K562 (cell line): ENCODE data around the gene CYBRD1. TPM values are rescaled to one million over a fixed set of nuclear protein-coding genes. Genes with fewer than 3 reads are reported as not detected.

ENCODE experiments used
- BRD4 ChIP-seq: fragments of 200-600 bp; sonication (generic); IDR thresholded peaks from 2 replicates; pipeline ENCODE4 v1.6.1; 2017; ENCODE audit warnings: inconsistent platforms
- CAMTA2 ChIP-seq: fragments of 250-450 bp; sonication (Bioruptor Pico); conservative IDR thresholded peaks from 2 replicates; pipeline ENCODE4 v1.5.1; 2022
- CBFB ChIP-seq: sonication (generic); formaldehyde crosslinking; IDR thresholded peaks from 2 replicates; pipeline ENCODE4 v1.4.0; 2020; ENCODE audit warnings: mild to moderate bottlenecking, missing genetic modification reagents
- ETV6 ChIP-seq, 3 experiments: fragments of 150-350 bp in 1 of 3; sonication (generic) in 1 of 3; formaldehyde crosslinking in 1 of 3; IDR thresholded peaks; 2 replicates each; pipeline versions ENCODE4 v1.6.1 to v1.8.0; 2014 to 2022; ENCODE audit warnings: borderline replicate concordance in 2 of 3, low read depth in 2 of 3, antibody characterized with exemption in 1 of 3, low read length in 1 of 3, mild to moderate bottlenecking in 1 of 3, missing genetic modification reagents in 1 of 3
- FOXA3 ChIP-seq, 2 experiments: fragments of 450-650 bp in 1 of 2; sonication (generic) in 1 of 2; formaldehyde crosslinking; IDR thresholded peaks in 1 of 2; conservative IDR thresholded peaks in 1 of 2; 2 replicates each; pipeline versions ENCODE4 v1.4.0 to v1.8.0; 2020 to 2022; ENCODE audit warnings: mild to moderate bottlenecking in 2 of 2, missing genetic modification reagents in 1 of 2
- FUS ChIP-seq: fragments of 200-400 bp; formaldehyde crosslinking; optimal IDR thresholded peaks from 2 replicates; pipeline ENCODE3; 2017; ENCODE audit warnings: low read depth, low read length
- HDAC1 ChIP-seq, 2 experiments: fragments of 450-650 bp; IDR thresholded peaks; 2 replicates each; pipeline ENCODE4 v1.6.1; 2016 to 2017; ENCODE audit warnings: inconsistent platforms in 1 of 2, mild to moderate bottlenecking in 1 of 2, moderate library complexity in 1 of 2
- HDAC3 ChIP-seq: fragments of 450-650 bp; IDR thresholded peaks from 2 replicates; pipeline ENCODE4 v1.6.1; 2018; ENCODE audit warnings: borderline replicate concordance, mild to moderate bottlenecking, moderate library complexity; ENCODE audit not compliant: partially characterized antibody
- HMGXB4 ChIP-seq: sonication (generic); formaldehyde crosslinking; IDR thresholded peaks from 2 replicates; pipeline ENCODE4 v1.8.1; 2023; ENCODE audit warnings: mild to moderate bottlenecking, missing genetic modification reagents
- ILF3 ChIP-seq: fragments of 450-650 bp; IDR thresholded peaks from 2 replicates; pipeline ENCODE4 v1.6.1; 2018; ENCODE audit warnings: antibody characterized with exemption, mild to moderate bottlenecking, moderate library complexity, borderline replicate concordance
- MAFK ChIP-seq: IDR thresholded peaks from 2 replicates; pipeline ENCODE4 v1.6.1; 2011; ENCODE audit warnings: low read length, improper control_type of control experiment
- MEF2D ChIP-seq: conservative IDR thresholded peaks from 2 replicates; pipeline ENCODE4 v1.6.1; 2016; ENCODE audit warnings: low read depth, missing genetic modification characterization, missing compliant biosample characterization
- MTA2 ChIP-seq: fragments of 450-650 bp; IDR thresholded peaks from 2 replicates; pipeline ENCODE4 v1.6.1; 2016; ENCODE audit warnings: low read depth
- NEUROD1 ChIP-seq: fragments of 150-350 bp; IDR thresholded peaks from 2 replicates; pipeline ENCODE4 v1.6.1; 2014; ENCODE audit warnings: borderline replicate concordance, low read length, low read depth; ENCODE audit not compliant: partially characterized antibody
- NUFIP1 ChIP-seq: fragments of 450-650 bp; IDR thresholded peaks from 2 replicates; pipeline ENCODE4 v1.6.1; 2018; ENCODE audit not compliant: partially characterized antibody
- RCOR1 ChIP-seq, 2 experiments: IDR thresholded peaks; 2 replicates each; pipeline ENCODE4 v1.6.1; 2012; ENCODE audit warnings: low read depth in 2 of 2, low read length in 2 of 2, borderline replicate concordance in 1 of 2, improper control_type of control experiment in 1 of 2
- RFX1 ChIP-seq: fragments of 450-650 bp; IDR thresholded peaks from 2 replicates; pipeline ENCODE4 v1.6.1; 2016; ENCODE audit warnings: mild to moderate bottlenecking, moderate library complexity
- SMARCB1 ChIP-seq: IDR thresholded peaks from 2 replicates; pipeline ENCODE4 v1.6.1; 2011; ENCODE audit warnings: improper control_type of control experiment, low read depth; ENCODE audit not compliant: insufficient read length
- SREBF2 ChIP-seq: sonication (generic); formaldehyde crosslinking; IDR thresholded peaks from 2 replicates; pipeline ENCODE4 v1.4.0; 2020; ENCODE audit warnings: mild to moderate bottlenecking, missing genetic modification reagents
- TAL1 ChIP-seq: fragments of 450-650 bp; IDR thresholded peaks from 2 replicates; pipeline ENCODE4 v1.6.1; 2016; ENCODE audit warnings: mild to moderate bottlenecking
- XRCC4 ChIP-seq: IDR thresholded peaks from one replicate; pipeline ENCODE4 v1.6.1; 2011; ENCODE audit not compliant: insufficient read depth, insufficient read length; ENCODE audit errors: extremely low read depth
- ZBTB34 ChIP-seq: fragments of 250-450 bp; sonication (Bioruptor Pico); IDR thresholded peaks from 2 replicates; pipeline ENCODE4 v1.8.0; 2021; ENCODE audit warnings: mild to moderate bottlenecking, moderate library complexity
- ZFP30 ChIP-seq: fragments of 250-450 bp; sonication (Bioruptor Pico); IDR thresholded peaks from 2 replicates; pipeline ENCODE4 v1.8.0; 2022; ENCODE audit warnings: moderate library complexity, mild to moderate bottlenecking, inconsistent platforms, borderline replicate concordance
- ZNF253 ChIP-seq: fragments of 250-450 bp; sonication (Bioruptor Pico); conservative IDR thresholded peaks from 2 replicates; pipeline ENCODE4 v1.6.1; 2021; ENCODE audit warnings: mild to moderate bottlenecking
- ZNF79 ChIP-seq: fragments of 250-450 bp; sonication (Bioruptor Pico); IDR thresholded peaks from 2 replicates; pipeline ENCODE4 v1.4.0; 2020; ENCODE audit warnings: low read depth, mild to moderate bottlenecking, moderate library complexity
- polyA plus RNA-seq, 8 experiments: library from polyadenylated mRNA; depleted of rRNA in 4 of 8; stranded (reverse) in 5 of 8; unstranded in 3 of 8; fragments of >200 nt; fragmentation: Nextera tagmentation in 2 of 8; fragmentation: Illumina TruSeq in 1 of 8; extraction: Ambion mirVana in 2 of 8; extraction: Trizol in 1 of 8; gene quantifications; 2 replicates each; pipeline versions ENCODE4 v1.2.1 to v1.2.3, GENCODE V29; 2011 to 2014; ENCODE audit warnings: inconsistent platforms in 1 of 8, missing spikeins in 1 of 8
- total RNA-seq, 7 experiments: library from RNA; depleted of rRNA in 6 of 7; stranded (reverse); fragments of >200 nt in 6 of 7; fragmentation: Illumina TruSeq in 2 of 7; extraction: Trizol in 2 of 7; gene quantifications; 2 replicates each; pipeline versions ENCODE4 v1.2.1 to v1.2.3, GENCODE V29; 2011 to 2021; ENCODE audit warnings: low replicate concordance in 1 of 7

The CYBRD1 gene
- total and polyA plus RNA-seq, 9 of the 15 experiments (the other 6 are each of a cell fraction or from before 2014, with no cell fraction given): 9.6 to 22.4 (median 15.6) TPM

GRCh38 chr2:171523088-171524017, 1.1 kb downstream of the CYBRD1 start (continued):
- TF ChIP-seq RCOR1 (IDR thresholded peaks at IDR 0.05; ENCODE audit: borderline replicate concordance in 1 of 2, low read depth in 2 of 2, low read length in 2 of 2) (no peak), HDAC3 (no peak), BRD4 (no peak), TAL1 (no peak), ZNF79 (CRISPR knock-in tag) (no peak), NEUROD1 (no peak), ZFP30 (no peak), ZNF253 (CRISPR knock-in tag) (no peak), CAMTA2 (CRISPR knock-in tag) (no peak), MEF2D (tag) (no peak), ILF3 (no peak; the same call in 1 of the 2 replicates), MAFK (no peak), FOXA3 (CRISPR knock-in tag; conservative IDR thresholded peaks at IDR 0.05 in 1 of 2, IDR thresholded peaks at IDR 0.05 in 1 of 2) (no peak), FUS (no peak), HMGXB4 (CRISPR knock-in tag) (no peak), MTA2 (0 out of 2 replicates have a peak, but pooled peaks have one; percentile 3), ZBTB34 (CRISPR knock-in tag) (no peak), ETV6 (IDR thresholded peaks at IDR 0.05; ENCODE audit: borderline replicate concordance in 1 of 2, low read depth in 2 of 2, low read length in 1 of 2) (peak in 1 of 2 experiments; percentile 14; a peak in 1 of 4 replicates), ETV6 (CRISPR knock-in tag; IDR thresholded peaks at IDR 0.05; ENCODE audit: borderline replicate concordance) (no peak), SREBF2 (CRISPR knock-in tag) (no peak), SMARCB1 (no peak), CBFB (CRISPR knock-in tag) (no peak), NUFIP1 (no peak), HDAC1 (IDR thresholded peaks at IDR 0.05) (0 out of 4 replicates have a peak, but pooled peaks of 1 of the 2 experiments have one; percentile 53), RFX1 (no peak), XRCC4 (no peak)
